GM12878 (cell line): ENCODE results near the gene VEZF1. TPM values are rescaled to one million over a fixed set of nuclear protein-coding genes. Genes with fewer than 3 reads are reported as not detected.

ENCODE experiments used
- ATAC-seq: fragments of 200-7000 bp; cut with Tn5 transposase; 3 replicates; pipeline ENCODE4 v1.9.1; 2020; ENCODE audit warnings: mild to moderate bottlenecking, moderate library complexity
- BruUV-seq: library from RNA; stranded (reverse); fragments of 400-500 nt; replicated peaks from 2 replicates; lab custom pipeline; 2021; lab: Mats Ljungman, UMichigan
- CTCF ChIA-PET: fragments of 300-600 bp; sonication (Branson Sonifier 250); formaldehyde crosslinking; extraction: SDS; loops from one replicate; lab custom pipeline; 2021; ENCODE audit warnings: inconsistent platforms; lab: Yijun Ruan, JAX
- POLR2A ChIA-PET: fragments of 350-600 bp; formaldehyde crosslinking; extraction: SDS; loops from one replicate; lab custom pipeline; 2021; ENCODE audit warnings: inconsistent platforms; lab: Charles Lee
- RAD21 ChIA-PET: fragments of 300-600 bp; sonication (Branson Sonifier 250); formaldehyde crosslinking; loops from one replicate; lab custom pipeline; 2023; ENCODE audit warnings: antibody characterized with exemption; ENCODE audit not compliant: unreplicated experiment; lab: Charles Lee
- SMC1A ChIA-PET: fragments of 300-600 bp; sonication (Branson Sonifier 250); formaldehyde crosslinking; loops from one replicate; lab custom pipeline; 2023; ENCODE audit not compliant: unreplicated experiment, uncharacterized antibody; lab: Charles Lee
- DNase-seq: peaks from one replicate; pipeline ENCODE4 v3.0.0-alpha.2; 2011; ENCODE audit warnings: low read depth, low spot score
- FAIRE-seq: peaks from 3 replicates; lab custom pipeline; 2011; peaks lifted over from hg19 to GRCh38; lab: Jason Lieb, UNC
- H2AFZ ChIP-seq: 2 replicates; pipeline ENCODE4 v1.6.0; 2011; ENCODE audit warnings: low read depth, low read length, control low read depth; ENCODE audit not compliant: control insufficient read depth
- H3K27ac ChIP-seq: 2 replicates; pipeline ENCODE4 v1.5.1; 2011; ENCODE audit warnings: control low read depth; ENCODE audit not compliant: control insufficient read depth, insufficient read depth
- H3K27me3 ChIP-seq, 2 experiments: replicated peaks in 1 of 2; 2 replicates each; pipeline versions ENCODE4 v1.6.0 to v1.6.1; 2011; ENCODE audit warnings: low read length in 1 of 2; ENCODE audit not compliant: control insufficient read depth in 2 of 2, insufficient read depth in 2 of 2
- H3K36me3 ChIP-seq, 2 experiments: 2 replicates each; pipeline ENCODE4 v1.5.1; 2011; ENCODE audit warnings: low read length in 1 of 2; ENCODE audit not compliant: control insufficient read depth in 2 of 2, insufficient read depth in 2 of 2
- H3K4me1 ChIP-seq: 2 replicates; pipeline ENCODE4 v1.6.1; 2011; ENCODE audit warnings: mild to moderate bottlenecking, low read length, moderate library complexity, mixed read lengths; ENCODE audit not compliant: control insufficient read depth, insufficient read depth
- H3K4me2 ChIP-seq: 2 replicates; pipeline ENCODE4 v1.6.0; 2011; ENCODE audit warnings: control low read depth; ENCODE audit not compliant: control insufficient read depth, insufficient read depth
- H3K4me3 ChIP-seq: fragments of 200-600 bp; sonication (generic); 2 replicates; pipeline ENCODE4 v1.5.1; 2016
- H3K79me2 ChIP-seq: 2 replicates; pipeline ENCODE4 v1.6.0; 2011; ENCODE audit warnings: low read length; ENCODE audit not compliant: control insufficient read depth, insufficient read depth
- H3K9ac ChIP-seq: 2 replicates; pipeline ENCODE4 v1.8.0; 2011; ENCODE audit warnings: low read length, control low read depth, mixed read lengths; ENCODE audit not compliant: control insufficient read depth, insufficient read depth
- H3K9me3 ChIP-seq: replicated peaks from 3 replicates; pipeline ENCODE4 v1.5.1; 2011; ENCODE audit warnings: mild to moderate bottlenecking, low read length; ENCODE audit not compliant: control insufficient read depth, insufficient read depth
- H4K20me1 ChIP-seq: 2 replicates; pipeline ENCODE4 v1.6.0; 2011; ENCODE audit not compliant: control insufficient read depth, insufficient read depth
- ATF3 ChIP-seq: IDR thresholded peaks from 2 replicates; pipeline ENCODE4 v1.6.1; 2011; ENCODE audit warnings: low read depth, mild to moderate bottlenecking, low read length, moderate library complexity, borderline replicate concordance; ENCODE audit errors: extremely low read depth
- EZH2 ChIP-seq: IDR thresholded peaks from 2 replicates; pipeline ENCODE4 v1.6.1; 2012; ENCODE audit warnings: low read depth, mild to moderate bottlenecking, control low read depth, inconsistent platforms, low read length, borderline replicate concordance; ENCODE audit not compliant: control insufficient read depth
- FOXK2 ChIP-seq: fragments of 450-650 bp; IDR thresholded peaks from 2 replicates; pipeline ENCODE4 v1.6.1; 2017; ENCODE audit warnings: mild to moderate bottlenecking, moderate library complexity
- PML ChIP-seq: IDR thresholded peaks from 2 replicates; pipeline ENCODE4 v1.6.1; 2012; ENCODE audit warnings: low read length, inconsistent platforms
- POLR2AphosphoS5 ChIP-seq: IDR thresholded peaks from 2 replicates; pipeline ENCODE4 v1.6.1; 2011; ENCODE audit warnings: mild to moderate bottlenecking, low read length, inconsistent platforms
- SIX5 ChIP-seq: IDR thresholded peaks from 2 replicates; pipeline ENCODE4 v1.6.1; 2011; ENCODE audit warnings: mild to moderate bottlenecking, low read depth, low read length, moderate library complexity; ENCODE audit not compliant: severe bottlenecking
- SMAD1 ChIP-seq: fragments of 450-650 bp; IDR thresholded peaks from 2 replicates; pipeline ENCODE4 v1.6.1; 2018; ENCODE audit warnings: mild to moderate bottlenecking, low read depth; ENCODE audit not compliant: partially characterized antibody
- SUPT20H ChIP-seq: IDR thresholded peaks from 2 replicates; pipeline ENCODE4 v1.6.1; 2011; ENCODE audit warnings: low read depth, mild to moderate bottlenecking, low read length, moderate library complexity, borderline replicate concordance; ENCODE audit not compliant: control insufficient read depth
- TARDBP ChIP-seq: IDR thresholded peaks from 2 replicates; pipeline ENCODE4 v1.6.1; 2016; ENCODE audit warnings: borderline replicate concordance
- USF1 ChIP-seq: IDR thresholded peaks from 2 replicates; pipeline ENCODE4 v1.6.1; 2011; ENCODE audit warnings: borderline replicate concordance, low read depth, mild to moderate bottlenecking, moderate library complexity, mixed read lengths, low read length; ENCODE audit not compliant: insufficient read depth; ENCODE audit errors: extremely low read length
- USF2 ChIP-seq: IDR thresholded peaks from 2 replicates; pipeline ENCODE4 v1.6.1; 2011; ENCODE audit warnings: low read depth, low read length, improper control_type of control experiment, borderline replicate concordance
- ZBTB11 ChIP-seq: fragments of 450-650 bp; formaldehyde crosslinking; IDR thresholded peaks from 2 replicates; pipeline ENCODE4 v1.5.0; 2022; ENCODE audit warnings: mild to moderate bottlenecking, missing genetic modification characterization
- ZNF622 ChIP-seq: fragments of 450-650 bp; IDR thresholded peaks from 2 replicates; pipeline ENCODE4 v1.6.1; 2017; ENCODE audit warnings: mild to moderate bottlenecking, inconsistent platforms
- ZNF687 ChIP-seq: fragments of 450-650 bp; IDR thresholded peaks from 2 replicates; pipeline ENCODE4 v1.6.1; 2017; ENCODE audit warnings: mild to moderate bottlenecking, moderate library complexity
- WGBS: methylation state at CpG from one replicate; pipeline ENCODE4 v1.1.6; 2016; ENCODE audit warnings: low lambda C conversion rate; ENCODE audit not compliant: insufficient replicate concordance, insufficient coverage; ENCODE audit errors: missing lambda C conversion rate; 5-methylcytosine and 5-hydroxymethylcytosine counted together
- in situ Hi-C: fragments of 300-500 bp; cut with MboI; formaldehyde crosslinking; loops from 9 replicates; pipeline ENCODE4 v1.14.3; 2018; ENCODE audit warnings: mixed read lengths
- intact Hi-C: fragments of 100-400 bp; cut with micrococcal nuclease; formaldehyde crosslinking; loops from one replicate; pipeline ENCODE4 v1.14.2; 2022; ENCODE audit not compliant: unreplicated experiment
- polyA plus RNA-seq, 11 experiments: library from polyadenylated mRNA; depleted of rRNA in 4 of 11; unstranded in 6 of 11; stranded (reverse) in 5 of 11; fragments of >200 nt; fragmentation: Nextera tagmentation in 4 of 11; fragmentation: Illumina TruSeq in 1 of 11; extraction: Ambion mirVana in 4 of 11; extraction: Trizol in 1 of 11; gene quantifications; 1 replicate in 1 of 11; 2 replicates in 10 of 11; pipeline versions ENCODE4 v1.2.1 to v1.2.3, GENCODE V29; 2011 to 2016; ENCODE audit warnings: inconsistent platforms in 2 of 11, missing spikeins in 2 of 11, low read depth in 1 of 11
- total RNA-seq, 4 experiments: library from RNA; depleted of rRNA in 3 of 4; stranded (reverse); fragments of >200 nt in 3 of 4; fragmentation: Illumina TruSeq in 1 of 4; extraction: Trizol in 1 of 4; gene quantifications; 2 replicates each; pipeline versions ENCODE4 v1.2.1 to v1.2.3, GENCODE V29; 2013 to 2021

Gene VEZF1
- total and polyA plus RNA-seq, 10 of the 15 experiments (the other 5 are each of a cell fraction or from before 2014, with no cell fraction given) = 9.5 to 28.2 (median 20.3) TPM

- no peak overlapping the region for H3K4me2 ChIP-seq
- no peaks in the 10 kb centered on the region for H3K79me2 ChIP-seq
- no peak overlapping the region for H2AFZ ChIP-seq
- no TSS peak for BruUV-seq
- no peaks in the 10 kb centered on the region for H4K20me1 ChIP-seq
- in situ Hi-C loops (no loop called here), intact Hi-C loops (no loop called here)
- no peaks in the 10 kb centered on the region for H3K9me3 ChIP-seq
- FAIRE-seq (no peak), ATAC-seq (no peak), DNase-seq (no peak)
- H3K27me3 ChIP-seq = no peaks in the 10 kb centered on the region
- CTCF ChIA-PET = interaction anchor here (1.3 to 2.0 kb wide), 3 partner anchors 10 to 27 kb away, joined by 3 to 8 read pairs (median 7); no protein-coding TSS in a partner anchor
- H3K9ac ChIP-seq = no peak overlapping the region
- WGBS = 46% methylated on average over 1 of the region's 1 CpG
- H3K27ac ChIP-seq = no peak overlapping the region
- SMC1A ChIA-PET = interaction anchor here (1.3 to 1.4 kb wide), 2 partner anchors 9 to 14 kb away, joined by 3 to 6 read pairs; no protein-coding TSS in a partner anchor
- RAD21 ChIA-PET = no interaction called here
- H3K36me3 ChIP-seq = peaks cover 6 to 19% of the 10 kb centered on the region in 2 experiments
- no peak overlapping the region for H3K4me3 ChIP-seq
- no peaks in the 10 kb centered on the region for H3K4me1 ChIP-seq
- POLR2A ChIA-PET = interaction anchor here (0.7 kb wide), 1 partner anchor 10 kb away, joined by 3 read pairs; no protein-coding TSS in a partner anchor
- no peak for TF ChIP-seq ZNF687
- TF ChIP-seq ZNF622 = no peak
- TF ChIP-seq USF2 = no peak
- TF ChIP-seq PML = no peak
- no peak for TF ChIP-seq USF1
- no peak for TF ChIP-seq POLR2AphosphoS5
- no peak for TF ChIP-seq ATF3
- TF ChIP-seq TARDBP = no peak
- TF ChIP-seq SMAD1 = no peak
- TF ChIP-seq FOXK2 = no peak
- TF ChIP-seq ZBTB11 (CRISPR knock-in tag) = no peak
- no peak for TF ChIP-seq SUPT20H
- no peak for TF ChIP-seq SIX5
- no peak for TF ChIP-seq EZH2
These were observed 15.9 kb downstream of the VEZF1 start for GRCh38 chr17:57972151-57972550.
